HFFc6 (cell line): Measurements from ENCODE around the gene SIPA1L3. TPM values are rescaled to one million over a fixed set of nuclear protein-coding genes. Genes with fewer than 3 reads are reported as not detected.

Experiments used
- DNase-seq: peaks from one replicate; pipeline ENCODE4 v3.0.0-alpha.2; 2018
- H3K27ac Mint-ChIP-seq: 2 replicates; pipeline ENCODE4 v1.8.0; 2020; ENCODE audit warnings: mild to moderate bottlenecking, mixed read lengths
- H3K27me3 Mint-ChIP-seq: 2 replicates; pipeline ENCODE4 v1.8.0; 2021; ENCODE audit warnings: mild to moderate bottlenecking, moderate library complexity, mixed read lengths; ENCODE audit not compliant: insufficient read depth
- H3K36me3 Mint-ChIP-seq: 2 replicates; pipeline ENCODE4 v1.8.0; 2021; ENCODE audit warnings: low read depth, mixed read lengths
- H3K4me1 Mint-ChIP-seq: 2 replicates; pipeline ENCODE4 v1.8.0; 2020; ENCODE audit warnings: low read depth, mixed read lengths
- H3K4me3 Mint-ChIP-seq: 2 replicates; pipeline ENCODE4 v1.8.0; 2020; ENCODE audit warnings: mild to moderate bottlenecking, moderate library complexity, mixed read lengths
- H3K9me3 Mint-ChIP-seq: 2 replicates; pipeline ENCODE4 v1.8.0; 2020; ENCODE audit warnings: mild to moderate bottlenecking, mixed read lengths
- total RNA-seq, 6 experiments: library from RNA; stranded (reverse); fragmentation: NEBNext Ultra II Directional; extraction: Animal tissue kit (Norgen Biotek cat#: 25700); gene quantifications; 2 replicates in 1 of 6; 3 replicates in 5 of 6; pipeline ENCODE4 v1.2.3, GENCODE V29; 2021
- TF ChIP-seq, protein P1 (sequence below): fragments of 200-600 bp; sonication (generic); IDR thresholded peaks from 2 replicates; pipeline ENCODE4 v1.5.0; 2021; ENCODE audit warnings: antibody characterized with exemption, mild to moderate bottlenecking

SIPA1L3 gene
- total RNA-seq, 6 experiments from 2014 or later: 34.0 to 46.7 (median 41.8) TPM

DNA sequence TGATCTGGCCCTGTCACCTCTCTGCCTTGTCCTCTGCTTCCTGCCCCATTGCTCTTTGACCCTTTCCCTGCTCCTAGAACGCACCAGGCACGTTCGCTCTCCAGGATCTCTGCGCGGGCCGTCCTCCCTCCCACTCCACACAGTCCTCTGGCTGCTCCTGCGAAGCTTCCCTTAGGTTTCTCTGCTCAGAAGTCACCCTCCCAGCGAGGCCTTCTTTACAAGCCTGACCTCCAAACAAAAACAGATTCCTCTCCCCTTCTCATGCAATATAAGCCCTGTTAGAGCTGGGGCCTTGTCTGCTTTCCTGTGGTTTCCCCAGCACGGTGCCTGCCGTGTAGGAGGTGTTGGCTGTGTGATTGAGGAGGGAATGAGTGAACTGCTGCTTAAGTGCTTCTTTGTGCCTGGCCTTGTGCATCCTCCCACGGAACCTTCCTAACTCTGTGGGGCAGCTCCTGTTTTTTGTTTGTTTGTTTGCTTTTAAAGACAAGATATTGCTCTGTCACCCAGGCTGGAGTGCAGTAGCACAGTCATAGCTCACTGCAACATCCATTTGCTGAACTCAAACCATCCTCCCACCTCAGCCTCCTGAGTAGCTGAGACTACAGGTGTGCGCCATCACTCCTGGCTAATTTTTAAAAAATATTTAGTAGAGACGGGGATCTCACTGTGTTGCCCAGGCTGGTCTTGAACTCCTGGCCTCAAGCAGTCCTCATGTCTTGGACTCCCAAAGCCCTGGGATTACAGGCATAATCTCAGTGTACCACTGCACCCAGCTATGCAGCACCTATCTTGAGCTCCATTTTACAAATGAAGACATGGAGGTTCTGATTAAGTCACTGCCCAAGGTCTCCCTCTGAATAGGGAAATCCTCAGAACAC, 82.0 kb downstream of the SIPA1L3 start:
- no peak overlapping the region for H3K4me3 Mint-ChIP-seq
- peaks cover 2% of the 10 kb centered on the region for H3K36me3 Mint-ChIP-seq
- peak overlapping the region; percentile 71 for H3K27ac Mint-ChIP-seq
- no peaks in the 10 kb centered on the region for H3K9me3 Mint-ChIP-seq
- no peak for DNase-seq
- peaks cover 2% of the 10 kb centered on the region for H3K27me3 Mint-ChIP-seq
- H3K4me1 Mint-ChIP-seq: peaks cover 49% of the 10 kb centered on the region
- TF ChIP-seq, protein P1, sequence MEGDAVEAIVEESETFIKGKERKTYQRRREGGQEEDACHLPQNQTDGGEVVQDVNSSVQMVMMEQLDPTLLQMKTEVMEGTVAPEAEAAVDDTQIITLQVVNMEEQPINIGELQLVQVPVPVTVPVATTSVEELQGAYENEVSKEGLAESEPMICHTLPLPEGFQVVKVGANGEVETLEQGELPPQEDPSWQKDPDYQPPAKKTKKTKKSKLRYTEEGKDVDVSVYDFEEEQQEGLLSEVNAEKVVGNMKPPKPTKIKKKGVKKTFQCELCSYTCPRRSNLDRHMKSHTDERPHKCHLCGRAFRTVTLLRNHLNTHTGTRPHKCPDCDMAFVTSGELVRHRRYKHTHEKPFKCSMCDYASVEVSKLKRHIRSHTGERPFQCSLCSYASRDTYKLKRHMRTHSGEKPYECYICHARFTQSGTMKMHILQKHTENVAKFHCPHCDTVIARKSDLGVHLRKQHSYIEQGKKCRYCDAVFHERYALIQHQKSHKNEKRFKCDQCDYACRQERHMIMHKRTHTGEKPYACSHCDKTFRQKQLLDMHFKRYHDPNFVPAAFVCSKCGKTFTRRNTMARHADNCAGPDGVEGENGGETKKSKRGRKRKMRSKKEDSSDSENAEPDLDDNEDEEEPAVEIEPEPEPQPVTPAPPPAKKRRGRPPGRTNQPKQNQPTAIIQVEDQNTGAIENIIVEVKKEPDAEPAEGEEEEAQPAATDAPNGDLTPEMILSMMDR: no peak

DNA sequence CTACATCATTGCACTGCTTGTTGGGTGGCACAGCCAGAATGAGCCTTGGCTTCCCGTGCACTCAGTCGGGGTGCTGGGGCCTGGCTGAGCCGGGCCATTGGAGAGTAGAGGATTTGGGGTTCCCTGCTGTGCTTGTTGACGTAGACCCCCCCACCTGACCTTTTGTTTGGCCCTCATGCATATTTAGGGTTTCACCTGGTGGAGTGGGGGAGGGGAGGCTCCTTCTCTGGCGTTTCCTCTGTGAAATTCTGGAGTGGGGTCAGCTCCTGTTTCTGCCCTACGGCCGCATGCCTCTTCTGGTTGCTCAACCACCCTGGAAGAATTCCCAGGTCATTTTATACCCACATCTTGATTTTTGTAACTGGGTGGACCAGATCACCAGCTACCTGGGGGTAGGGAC, 82.8 kb downstream of the SIPA1L3 start:
- H3K36me3 Mint-ChIP-seq: peaks cover 10% of the 10 kb centered on the region
- 0 out of 2 replicates have a peak overlapping the region, but pooled peaks have one; percentile 13 for H3K27ac Mint-ChIP-seq
- peaks cover 2% of the 10 kb centered on the region for H3K27me3 Mint-ChIP-seq

DNA sequence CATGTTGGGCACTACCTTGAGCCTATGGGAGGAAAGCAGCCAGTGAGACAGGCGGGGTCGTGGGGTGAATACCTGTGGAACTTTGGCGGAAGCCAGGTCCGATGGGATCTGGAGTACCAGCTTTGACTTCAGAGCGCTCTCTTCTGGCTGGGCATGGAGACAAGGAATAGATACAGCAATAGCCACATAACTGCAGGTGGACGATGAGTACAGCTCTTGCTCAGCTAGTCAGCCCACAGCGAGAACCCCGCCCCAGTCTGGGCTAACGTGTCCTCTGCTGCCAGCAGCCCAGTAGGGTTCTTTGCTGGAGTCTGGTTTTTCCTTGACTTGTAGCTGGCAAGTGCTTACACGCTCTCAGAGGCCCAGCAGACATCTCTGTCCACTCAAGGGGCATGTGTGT, 83.4 kb downstream of the SIPA1L3 start:
- Mint-ChIP-seq H3K4me1 (peaks cover 42% of the 10 kb centered on the region), H3K4me3 (no peak overlapping the region), H3K27me3 (peaks cover 2% of the 10 kb centered on the region), H3K27ac (0 out of 2 replicates have a peak overlapping the region, but pooled peaks have one; percentile 11), H3K36me3 (peaks cover 15% of the 10 kb centered on the region), H3K9me3 (no peaks in the 10 kb centered on the region)
- no peak for DNase-seq
- TF ChIP-seq, protein P1: no peak

More for the DNA sequence above, 82.8 kb downstream of the SIPA1L3 start:
- Mint-ChIP-seq H3K4me1 (peaks cover 42% of the 10 kb centered on the region), H3K4me3 (no peak overlapping the region), H3K9me3 (no peaks in the 10 kb centered on the region)
- TF ChIP-seq, protein P1: no peak
- DNase-seq: no peak

DNA sequence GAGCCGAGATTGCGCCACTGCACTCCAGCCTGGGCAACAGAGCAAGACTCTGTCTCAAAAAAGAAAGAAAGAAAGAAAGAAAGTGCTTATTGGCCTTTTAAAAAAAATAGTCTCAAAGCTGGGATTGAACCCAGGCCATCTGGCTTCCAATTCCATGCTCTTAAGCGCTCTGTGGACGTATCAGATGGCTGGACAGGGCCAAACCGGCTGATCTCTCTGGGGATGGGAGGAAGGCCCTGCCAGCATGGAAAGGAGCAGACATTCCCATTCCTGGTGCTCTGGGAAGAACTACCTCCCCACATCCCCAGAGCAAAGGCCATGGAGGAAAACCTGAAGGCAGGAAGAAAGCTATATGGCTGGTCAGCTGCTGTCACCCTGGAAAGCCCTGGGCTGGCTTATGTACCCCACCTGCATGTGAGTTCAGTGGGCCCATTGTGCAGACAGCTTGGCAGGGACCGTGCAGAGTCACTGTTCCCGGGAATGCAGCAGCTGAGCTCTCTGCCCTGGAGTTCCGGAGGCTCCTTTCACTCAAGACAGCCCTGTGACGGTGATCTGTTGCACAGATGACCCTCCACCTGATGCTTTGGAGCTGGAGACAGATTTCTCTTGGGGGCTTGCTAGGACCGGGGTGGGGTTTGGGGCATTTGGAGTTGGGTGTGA, 84.3 kb downstream of the SIPA1L3 start:
- Mint-ChIP-seq H3K27ac (peak overlapping the region; percentile 53), H3K4me3 (no peak overlapping the region), H3K4me1 (peaks cover 42% of the 10 kb centered on the region), H3K36me3 (peaks cover 16% of the 10 kb centered on the region), H3K27me3 (peaks cover 2% of the 10 kb centered on the region), H3K9me3 (no peaks in the 10 kb centered on the region)
- TF ChIP-seq, protein P1: no peak
- DNase-seq: no peak

DNA sequence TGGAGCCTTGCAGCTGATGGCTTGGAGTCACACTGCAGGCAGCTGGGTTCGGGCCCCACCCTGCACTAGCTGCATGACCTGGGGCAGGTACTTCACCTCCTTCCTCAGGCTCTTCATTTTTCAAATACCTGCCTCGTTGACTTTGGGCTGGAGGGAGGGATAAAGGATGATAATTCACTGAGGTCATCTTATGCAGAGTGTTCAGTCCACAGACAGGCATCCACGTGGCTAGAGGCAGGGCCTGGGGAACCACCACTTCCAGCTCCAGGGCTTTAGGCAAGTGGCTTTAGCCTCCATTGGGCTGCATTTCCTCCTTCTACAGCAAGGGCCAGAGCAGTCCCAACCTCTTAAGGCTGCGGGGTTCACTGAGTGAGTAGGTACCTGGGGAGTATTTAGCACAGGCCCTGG, 84.8 kb downstream of the SIPA1L3 start:
- H3K4me3 Mint-ChIP-seq: no peak overlapping the region
- H3K36me3 Mint-ChIP-seq: peaks cover 16% of the 10 kb centered on the region
- no peaks in the 10 kb centered on the region for H3K9me3 Mint-ChIP-seq
- peak overlapping the region; percentile 25; the same call in 1 of the 2 replicates for H3K27ac Mint-ChIP-seq
- TF ChIP-seq, protein P1: peak; percentile 22; the same call in 1 of the 2 replicates
- H3K4me1 Mint-ChIP-seq: peaks cover 42% of the 10 kb centered on the region
- peaks cover 2% of the 10 kb centered on the region for H3K27me3 Mint-ChIP-seq
- peak; percentile 12 for DNase-seq
